ENCODE results near the gene NR3C2.

The NR3C2 gene

DNA sequence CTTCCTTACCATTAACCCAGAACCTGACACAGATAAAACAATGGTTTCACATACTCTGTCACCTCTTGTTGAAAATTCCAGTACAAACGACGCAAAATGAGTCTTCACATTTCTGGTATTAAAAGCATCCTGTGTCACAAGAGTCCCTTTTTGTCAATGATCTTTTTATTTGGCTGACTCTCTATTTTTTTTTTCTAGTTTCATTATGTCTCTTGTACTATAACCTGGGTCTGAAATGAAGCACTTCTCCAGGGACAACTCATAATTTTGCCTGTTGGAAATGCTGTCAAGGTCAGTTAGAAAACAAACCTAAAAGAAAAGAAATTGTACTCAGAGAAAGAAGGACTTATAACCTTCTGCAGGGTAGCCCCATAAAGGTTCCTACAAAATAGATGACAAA, 93.1 kb downstream of the NR3C2 start:
- no peak for DNase-seq (ENCODE audit: extremely low read depth, low read depth)
- TF ChIP-seq, protein P1, sequence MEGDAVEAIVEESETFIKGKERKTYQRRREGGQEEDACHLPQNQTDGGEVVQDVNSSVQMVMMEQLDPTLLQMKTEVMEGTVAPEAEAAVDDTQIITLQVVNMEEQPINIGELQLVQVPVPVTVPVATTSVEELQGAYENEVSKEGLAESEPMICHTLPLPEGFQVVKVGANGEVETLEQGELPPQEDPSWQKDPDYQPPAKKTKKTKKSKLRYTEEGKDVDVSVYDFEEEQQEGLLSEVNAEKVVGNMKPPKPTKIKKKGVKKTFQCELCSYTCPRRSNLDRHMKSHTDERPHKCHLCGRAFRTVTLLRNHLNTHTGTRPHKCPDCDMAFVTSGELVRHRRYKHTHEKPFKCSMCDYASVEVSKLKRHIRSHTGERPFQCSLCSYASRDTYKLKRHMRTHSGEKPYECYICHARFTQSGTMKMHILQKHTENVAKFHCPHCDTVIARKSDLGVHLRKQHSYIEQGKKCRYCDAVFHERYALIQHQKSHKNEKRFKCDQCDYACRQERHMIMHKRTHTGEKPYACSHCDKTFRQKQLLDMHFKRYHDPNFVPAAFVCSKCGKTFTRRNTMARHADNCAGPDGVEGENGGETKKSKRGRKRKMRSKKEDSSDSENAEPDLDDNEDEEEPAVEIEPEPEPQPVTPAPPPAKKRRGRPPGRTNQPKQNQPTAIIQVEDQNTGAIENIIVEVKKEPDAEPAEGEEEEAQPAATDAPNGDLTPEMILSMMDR (IDR thresholded peaks at IDR 0.05; ENCODE audit: low read depth, low read length), result no peak

DNA sequence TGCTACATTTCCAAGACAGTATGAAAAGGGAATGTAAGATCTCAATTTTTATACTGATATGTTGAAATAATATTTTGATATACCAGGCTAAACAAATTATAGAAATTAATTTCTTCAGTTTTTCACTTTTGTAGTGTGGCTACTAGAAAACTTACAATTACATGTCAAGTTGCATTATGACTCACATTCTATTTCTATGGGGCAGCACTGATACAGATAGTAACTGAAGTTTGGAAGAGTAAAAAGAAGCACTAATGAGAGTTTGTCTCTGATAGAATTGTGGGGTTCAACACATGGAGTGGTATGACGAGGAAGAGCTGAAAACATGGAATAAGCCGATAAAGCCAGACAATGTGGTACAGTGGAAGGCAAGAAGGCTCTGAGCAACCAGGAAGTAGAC, 95.6 kb downstream of the NR3C2 start:
- TF ChIP-seq, protein P1 (IDR thresholded peaks at IDR 0.05; ENCODE audit: low read depth, low read length), result no peak
- DNase-seq (ENCODE audit: extremely low read depth, low read depth), result no peak

DNA sequence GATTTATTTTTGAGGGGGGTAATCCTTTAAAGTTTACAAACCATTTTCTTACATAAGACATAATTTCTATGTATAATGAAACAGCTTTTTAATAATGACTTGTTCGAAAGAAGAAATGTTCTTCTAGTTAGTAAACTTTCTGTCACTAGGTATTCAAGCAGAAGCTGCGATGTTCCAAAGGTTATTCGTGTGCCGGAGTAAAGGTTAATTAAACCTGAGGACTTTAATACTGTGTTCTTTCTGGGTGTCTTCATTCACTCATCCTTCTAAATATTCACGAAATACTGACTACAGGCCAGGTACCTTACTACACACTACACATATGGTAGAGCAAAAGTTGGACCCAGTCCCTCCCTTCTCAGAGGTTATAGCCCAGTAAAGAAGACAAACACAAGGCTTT, 96.7 kb downstream of the NR3C2 start:
- TF ChIP-seq, protein P1 (IDR thresholded peaks at IDR 0.05; ENCODE audit: low read depth, low read length), result no peak
- no peak for DNase-seq (ENCODE audit: extremely low read depth, low read depth)

DNA sequence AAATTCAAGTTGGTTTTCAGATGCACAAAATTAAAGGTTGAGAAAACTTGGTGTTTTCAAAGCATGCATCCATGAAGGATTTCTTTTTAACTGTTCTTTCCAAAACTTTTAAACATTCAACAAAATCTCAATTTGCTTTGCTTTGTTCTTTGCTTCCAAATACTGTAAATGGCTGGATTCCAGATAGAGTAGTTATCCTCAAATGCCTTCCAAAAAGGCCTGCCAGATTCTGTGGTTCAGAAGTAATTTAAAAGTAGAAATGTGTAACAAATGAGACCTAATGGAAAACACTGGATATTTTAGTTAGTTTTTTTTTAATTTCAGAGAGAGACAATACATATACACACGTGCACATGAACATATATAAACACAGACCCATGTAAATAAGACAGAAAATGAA, 97.3 kb downstream of the NR3C2 start:
- no peak for DNase-seq (ENCODE audit: extremely low read depth, low read depth)
- TF ChIP-seq, protein P1 (IDR thresholded peaks at IDR 0.05; ENCODE audit: low read depth, low read length), result no peak

DNA sequence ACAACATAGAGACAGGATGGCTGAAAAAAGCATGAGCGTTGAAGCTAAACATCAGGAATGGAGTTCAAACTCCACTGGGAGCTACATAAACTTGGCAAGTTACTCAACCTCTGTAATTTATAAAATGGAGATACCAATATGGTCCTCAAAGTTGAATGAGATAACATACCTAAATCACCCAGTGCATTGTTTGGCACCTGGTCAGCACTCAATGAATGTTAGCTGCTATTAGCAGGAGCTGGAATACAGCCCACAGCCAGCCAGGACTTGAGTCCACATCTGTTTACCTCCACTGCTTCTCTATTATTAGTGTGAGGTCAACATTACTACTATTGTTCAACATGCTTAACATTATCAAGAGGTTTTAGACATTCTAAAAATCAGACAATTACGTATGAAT, 97.9 kb downstream of the NR3C2 start:
- TF ChIP-seq, protein P1 (IDR thresholded peaks at IDR 0.05; ENCODE audit: low read depth, low read length), result no peak
- no peak for DNase-seq (ENCODE audit: extremely low read depth, low read depth)

DNA sequence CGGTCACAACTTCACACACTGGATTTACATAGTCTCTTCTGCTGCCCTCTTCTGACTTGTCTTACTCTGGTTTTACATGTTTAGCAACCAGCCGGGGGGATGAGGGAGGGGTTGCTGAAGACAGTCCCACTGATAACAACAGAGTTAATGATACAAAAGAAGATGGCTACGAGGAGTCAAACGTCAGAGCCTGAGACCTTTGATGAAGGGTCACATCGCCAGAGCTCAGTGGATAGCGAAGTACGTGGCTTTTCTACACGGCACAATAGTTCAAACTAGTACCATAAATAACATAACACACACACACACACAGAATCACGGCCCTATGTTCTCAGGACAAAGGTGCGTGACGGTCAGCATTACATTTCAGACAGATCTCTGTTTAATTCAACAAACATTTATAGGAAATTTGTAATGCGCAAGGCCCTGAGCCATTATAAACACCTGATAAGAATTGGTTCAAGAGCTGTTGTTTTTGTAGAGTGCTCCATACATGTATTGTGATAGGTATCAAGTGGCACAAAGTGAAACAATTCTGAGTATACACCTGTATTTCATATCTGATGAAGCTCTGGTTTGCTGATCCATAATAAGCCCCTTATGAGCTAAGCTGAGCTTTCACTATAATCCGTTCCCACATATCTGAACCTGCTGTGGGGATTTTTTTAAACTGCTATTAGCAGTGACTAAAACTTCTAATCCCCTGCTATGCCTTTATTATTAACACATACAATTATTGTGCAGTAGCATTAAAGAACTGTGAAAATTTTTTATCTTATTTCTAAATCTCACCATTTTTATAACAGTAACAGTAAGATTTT, 100.0 kb downstream of the NR3C2 start:
- DNase-seq (ENCODE audit: extremely low read depth, low read depth), result no peak
- TF ChIP-seq, protein P1 (IDR thresholded peaks at IDR 0.05; ENCODE audit: low read depth, low read length), result no peak

DNA sequence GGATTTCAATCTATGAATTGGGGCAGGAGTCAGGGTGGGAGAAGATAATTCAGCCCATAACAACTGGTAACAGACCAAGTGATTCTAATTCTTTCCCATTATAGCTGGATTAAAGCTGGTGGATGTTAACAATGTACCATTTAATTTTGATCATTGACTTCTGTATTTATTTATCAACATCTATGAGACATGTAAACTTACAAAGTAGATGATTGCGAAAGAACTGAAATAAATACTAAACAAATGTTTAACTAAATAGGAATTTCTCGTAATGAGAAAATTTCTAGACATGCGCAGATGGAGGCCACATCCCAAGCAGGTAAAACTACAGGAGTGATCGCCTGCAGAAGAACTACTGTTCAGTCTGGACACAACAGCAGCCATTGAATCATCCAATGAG, 107.1 kb downstream of the NR3C2 start:
- TF ChIP-seq, protein P1 (IDR thresholded peaks at IDR 0.05; ENCODE audit: low read depth, low read length), result no peak
- no peak for DNase-seq (ENCODE audit: extremely low read depth, low read depth)
